Inflammatory macrophage treated with lipopolysaccharide for 1 hour (primary cell): ENCODE measurements around the gene DAPK2.

Experiments
- DNase-seq, 2 donors: peaks; one replicate each; pipeline ENCODE4 v3.0.0-alpha.2; 2020 to 2022

DAPK2 gene

GRCh38 chr15:63939531-63940130 lies 106.7 kb downstream of the DAPK2 start:
- peak; percentile 76 to 88 for DNase-seq

- peak; percentile 42 to 49 for DNase-seq
These were observed 107.7 kb downstream of the DAPK2 start for GRCh38 chr15:63938486-63939061.

GRCh38 chr15:63933522-63933921 lies 112.8 kb downstream of the DAPK2 start:
- no peak for DNase-seq

GRCh38 chr15:63931556-63931955 lies 114.7 kb downstream of the DAPK2 start:
- DNase-seq, result no peak

GRCh38 chr15:63930034-63930433 lies 116.3 kb downstream of the DAPK2 start:
- DNase-seq, result no peak

- DNase-seq, result peak; percentile 23 to 50
These were observed 118.0 kb downstream of the DAPK2 start for GRCh38 chr15:63928185-63928842.

GRCh38 chr15:63923993-63924950 lies 122.0 kb downstream of the DAPK2 start:
- DNase-seq, result no peak

- no peak for DNase-seq
These were observed 123.4 kb downstream of the DAPK2 start for GRCh38 chr15:63922916-63923315.

GRCh38 chr15:63922261-63922904 lies 123.9 kb downstream of the DAPK2 start:
- DNase-seq, result no peak

- DNase-seq, result no peak
These were observed 125.6 kb downstream of the DAPK2 start for GRCh38 chr15:63920504-63921175.

GRCh38 chr15:63918901-63919348 lies 127.4 kb downstream of the DAPK2 start:
- no peak for DNase-seq

GRCh38 chr15:63918317-63918672 lies 128.0 kb downstream of the DAPK2 start:
- DNase-seq, result no peak

GRCh38 chr15:63917588-63918316 lies 128.5 kb downstream of the DAPK2 start:
- no peak for DNase-seq

GRCh38 chr15:63915873-63916771 lies 130.2 kb downstream of the DAPK2 start:
- no peak for DNase-seq

- no peak for DNase-seq
These were observed 130.9 kb downstream of the DAPK2 start for GRCh38 chr15:63915209-63915872.

- DNase-seq, result no peak
These were observed 132.4 kb downstream of the DAPK2 start for GRCh38 chr15:63913786-63914315.

- DNase-seq, result no peak
These were observed 132.9 kb downstream of the DAPK2 start for GRCh38 chr15:63913336-63913735.

GRCh38 chr15:63912061-63912615 lies 134.1 kb downstream of the DAPK2 start:
- DNase-seq, result no peak

GRCh38 chr15:63911160-63911559 lies 135.1 kb downstream of the DAPK2 start:
- no peak for DNase-seq
